WI38 (cell line): ENCODE data around the gene RFX2.

ENCODE experiments used
- H3K4me3 ChIP-seq: 2 replicates; pipeline ENCODE4 v1.5.1; 2011; ENCODE audit warnings: low read depth, mild to moderate bottlenecking, control low read depth, low read length
- TF ChIP-seq, protein P1 (sequence below): IDR thresholded peaks from 2 replicates; pipeline ENCODE4 v1.5.1; 2012; ENCODE audit warnings: low read depth, mild to moderate bottlenecking, control low read depth, low read length

The RFX2 gene

GRCh38 chr19:6110360-6110977 is at the start of gene RFX2:
Gene RFX2 (minus strand): TSS chr19:6110500. CDS start chr19:6047496, 63,004 bp downstream.
- TF ChIP-seq, protein P1, sequence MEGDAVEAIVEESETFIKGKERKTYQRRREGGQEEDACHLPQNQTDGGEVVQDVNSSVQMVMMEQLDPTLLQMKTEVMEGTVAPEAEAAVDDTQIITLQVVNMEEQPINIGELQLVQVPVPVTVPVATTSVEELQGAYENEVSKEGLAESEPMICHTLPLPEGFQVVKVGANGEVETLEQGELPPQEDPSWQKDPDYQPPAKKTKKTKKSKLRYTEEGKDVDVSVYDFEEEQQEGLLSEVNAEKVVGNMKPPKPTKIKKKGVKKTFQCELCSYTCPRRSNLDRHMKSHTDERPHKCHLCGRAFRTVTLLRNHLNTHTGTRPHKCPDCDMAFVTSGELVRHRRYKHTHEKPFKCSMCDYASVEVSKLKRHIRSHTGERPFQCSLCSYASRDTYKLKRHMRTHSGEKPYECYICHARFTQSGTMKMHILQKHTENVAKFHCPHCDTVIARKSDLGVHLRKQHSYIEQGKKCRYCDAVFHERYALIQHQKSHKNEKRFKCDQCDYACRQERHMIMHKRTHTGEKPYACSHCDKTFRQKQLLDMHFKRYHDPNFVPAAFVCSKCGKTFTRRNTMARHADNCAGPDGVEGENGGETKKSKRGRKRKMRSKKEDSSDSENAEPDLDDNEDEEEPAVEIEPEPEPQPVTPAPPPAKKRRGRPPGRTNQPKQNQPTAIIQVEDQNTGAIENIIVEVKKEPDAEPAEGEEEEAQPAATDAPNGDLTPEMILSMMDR = no peak
- peak within 1 kb of the TSS; percentile 68 for H3K4me3 ChIP-seq

DNA sequence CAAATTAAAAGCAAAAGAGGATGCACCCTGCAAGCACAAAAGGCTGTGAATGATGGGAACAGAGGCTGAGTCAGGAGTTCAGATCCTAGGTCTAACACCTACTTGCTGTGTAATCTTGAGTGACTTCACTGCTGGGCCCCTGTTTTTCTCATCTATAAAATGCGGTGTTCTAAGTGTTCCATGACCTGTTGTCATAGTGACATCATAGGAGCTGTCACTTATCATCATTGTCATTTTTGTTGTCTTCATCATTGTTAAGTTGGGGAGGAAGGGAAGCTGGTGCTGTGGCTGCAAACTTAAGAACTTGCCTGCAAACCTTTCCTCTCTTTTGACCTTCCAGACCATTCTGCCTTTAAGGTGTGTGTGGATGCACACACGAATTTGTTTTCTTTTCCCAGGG is 45.7 kb upstream of the RFX2 start:
- H3K4me3 ChIP-seq = no peak overlapping the region
- TF ChIP-seq, protein P1 = no peak

DNA sequence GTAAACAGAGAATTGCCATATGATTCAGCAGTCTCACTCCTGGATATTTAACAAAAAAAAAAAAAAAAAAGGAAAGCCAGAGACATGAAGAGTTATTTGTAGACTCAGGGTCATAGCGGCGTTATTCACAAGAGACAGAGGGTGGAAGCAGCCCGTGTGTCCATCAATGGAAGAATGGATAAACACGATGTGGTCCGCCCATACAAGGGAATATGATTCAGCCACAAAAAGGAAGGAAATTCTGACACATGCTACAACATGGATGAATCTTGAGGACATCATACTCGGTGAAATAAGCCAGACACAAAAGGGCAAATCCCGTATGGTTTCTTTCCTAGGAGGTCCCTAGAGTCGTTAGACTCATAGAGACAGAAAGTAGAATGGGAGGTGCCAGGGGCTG is 40.0 kb upstream of the RFX2 start:
- no peak overlapping the region for H3K4me3 ChIP-seq

GRCh38 chr19:6141217-6141616 is 30.9 kb upstream of the RFX2 start:
- TF ChIP-seq, protein P1 = no peak
- no peak overlapping the region for H3K4me3 ChIP-seq

More for the DNA sequence above, 40.0 kb upstream of the RFX2 start:
- TF ChIP-seq, protein P1 = no peak

GRCh38 chr19:6138511-6138910 is 28.2 kb upstream of the RFX2 start:
- TF ChIP-seq, protein P1 = no peak
- H3K4me3 ChIP-seq = no peak overlapping the region

- no peak overlapping the region for H3K4me3 ChIP-seq
- TF ChIP-seq, protein P1 = no peak
Measured at GRCh38 chr19:6138066-6138465, 27.8 kb upstream of the RFX2 start.

DNA sequence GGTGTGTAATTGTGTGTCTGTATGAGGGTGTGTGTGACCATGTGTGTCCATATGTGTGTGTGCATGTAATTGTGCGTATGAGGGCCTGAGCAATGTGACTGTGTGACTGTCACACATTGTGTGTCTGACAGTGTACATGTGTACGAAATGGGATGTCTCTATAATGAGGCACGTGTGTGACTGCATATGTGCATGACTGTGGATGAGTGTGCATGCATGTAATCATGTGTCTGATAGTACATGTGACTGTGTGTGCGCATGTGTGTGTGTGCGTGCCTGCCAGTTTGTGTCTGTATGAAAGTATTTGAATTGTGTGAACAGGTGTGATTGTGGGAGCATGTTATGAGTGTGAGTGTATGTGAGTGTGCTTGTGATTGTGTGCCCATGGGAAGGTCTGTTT is 22.9 kb upstream of the RFX2 start:
- TF ChIP-seq, protein P1 = no peak
- no peak overlapping the region for H3K4me3 ChIP-seq
